HG02763 (cell line): Measurements from ENCODE around the gene LRRC8B.
"Not testable (repeated sequence)": the region's sequence is repeated elsewhere in the genome, so short reads cannot be mapped to it uniquely, and the experiment has no call there.

Experiments
- ATAC-seq: cut with Tn5 transposase; IDR thresholded peaks from one replicate; pipeline ENCODE4 v1.9.1; 2021; ENCODE audit warnings: mild to moderate bottlenecking, moderate library complexity; ENCODE audit not compliant: unreplicated experiment

LRRC8B gene

GRCh38 chr1:89523572-89524368, 859 bp upstream of the LRRC8B start:
- ATAC-seq = peak; percentile 27

DNA sequence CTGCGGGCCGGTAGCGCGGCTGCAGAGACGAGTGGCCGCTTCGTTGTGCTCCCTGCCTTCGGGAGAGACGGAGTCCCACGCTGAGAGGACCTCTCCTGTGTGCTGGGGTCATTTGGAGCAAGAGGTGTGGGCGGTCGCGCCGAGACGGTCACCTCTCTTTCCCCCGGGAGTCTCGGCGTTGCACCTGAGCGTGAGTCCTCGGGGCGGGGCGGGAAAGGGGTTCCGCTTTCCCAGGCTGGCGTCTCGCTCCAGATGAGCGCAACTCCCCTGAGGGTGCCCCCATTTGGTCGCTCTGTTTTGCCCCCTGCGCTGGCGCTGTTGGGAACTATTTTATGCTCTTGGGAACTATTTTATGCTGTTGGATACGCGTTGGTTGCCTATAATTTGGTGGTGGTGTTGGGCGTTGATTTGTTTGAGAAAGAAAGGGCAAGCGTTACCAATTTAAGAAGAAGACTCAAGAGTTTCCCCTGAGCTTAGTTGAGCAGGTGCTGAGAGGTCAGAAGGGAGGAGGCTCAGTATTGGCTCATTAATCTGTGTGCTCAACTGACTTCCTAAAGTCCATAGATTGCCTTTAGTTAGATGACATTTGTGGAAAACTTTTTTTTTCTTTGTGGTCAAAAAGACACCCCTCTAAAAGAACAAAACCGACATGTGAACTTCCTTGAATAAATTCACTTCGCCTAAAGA, 683 bp downstream of the LRRC8B start:
- peak; percentile 31 for ATAC-seq

GRCh38 chr1:89527256-89527655, 2.6 kb downstream of the LRRC8B start:
- ATAC-seq = no peak

- ATAC-seq = no peak
Measured at GRCh38 chr1:89527750-89528381, 3.2 kb downstream of the LRRC8B start.

DNA sequence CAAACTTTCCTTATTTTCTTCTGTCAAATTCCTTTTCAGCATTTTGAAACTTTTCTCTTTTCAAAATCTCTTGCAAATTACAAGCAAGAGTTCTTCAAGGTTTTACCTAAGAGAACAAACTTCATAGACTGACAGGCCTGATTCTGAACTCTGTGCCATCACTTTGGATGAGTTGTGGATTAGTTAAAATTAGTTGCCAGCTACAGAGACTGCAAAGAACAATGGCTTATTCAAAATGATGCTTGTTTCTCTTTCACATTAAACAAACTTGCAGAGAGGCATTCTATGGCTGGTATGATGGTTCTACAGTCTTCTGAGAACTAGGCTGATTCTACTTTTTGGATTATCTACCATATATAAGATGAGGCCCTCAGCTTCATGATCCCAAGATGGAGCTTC, 3.8 kb downstream of the LRRC8B start:
- ATAC-seq = no peak

DNA sequence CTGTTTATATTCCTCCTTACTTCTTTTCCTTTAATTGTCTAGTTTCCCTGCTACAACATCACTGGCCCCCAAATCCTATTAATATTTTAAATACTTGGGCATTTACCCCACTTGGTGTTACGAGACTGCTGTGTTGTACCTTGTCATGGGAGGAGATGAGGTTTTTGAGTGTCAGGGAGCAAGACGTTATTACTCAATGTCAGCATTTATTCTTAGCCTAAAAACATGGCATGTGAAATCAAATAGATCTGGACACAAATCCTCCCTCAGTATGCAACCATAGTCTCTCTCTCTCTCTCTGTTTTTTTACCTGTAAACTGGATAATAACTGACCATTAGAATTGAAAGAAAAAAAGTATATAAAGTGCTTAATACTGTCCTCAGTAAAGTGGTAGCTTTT, 4.6 kb downstream of the LRRC8B start:
- no peak for ATAC-seq

DNA sequence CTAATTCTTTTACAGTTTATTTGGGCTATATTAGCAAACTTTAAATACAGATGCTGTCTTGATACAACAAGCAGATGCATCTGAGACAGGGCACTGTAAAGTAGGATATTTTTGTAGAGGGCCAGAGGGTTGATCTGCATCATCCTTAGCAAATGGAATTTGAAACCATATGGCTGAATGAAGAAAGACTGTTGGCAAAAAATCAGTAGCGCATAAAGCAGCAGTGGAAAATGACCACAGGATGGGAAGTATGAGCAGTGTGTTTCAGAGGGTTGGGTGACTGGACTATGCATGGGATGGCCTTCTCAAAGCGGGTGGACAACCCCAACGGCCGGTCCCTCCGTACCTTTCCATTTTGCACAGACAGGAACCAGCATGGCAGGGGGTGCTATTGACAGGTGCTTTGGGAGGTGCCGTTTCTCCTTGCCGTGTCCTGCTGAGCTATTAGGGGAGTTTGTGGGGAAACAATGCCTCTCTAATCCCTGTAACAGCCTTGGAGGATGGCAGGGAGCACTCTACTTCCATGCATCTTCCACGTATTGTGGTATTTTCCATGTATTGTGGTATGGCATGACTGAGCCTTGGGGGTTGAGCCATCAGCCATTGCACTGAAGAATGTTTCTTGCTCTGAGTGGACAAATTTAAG, 5.9 kb downstream of the LRRC8B start:
- no peak for ATAC-seq

- no peak for ATAC-seq
Measured at GRCh38 chr1:89531480-89532139, 7.0 kb downstream of the LRRC8B start.

DNA sequence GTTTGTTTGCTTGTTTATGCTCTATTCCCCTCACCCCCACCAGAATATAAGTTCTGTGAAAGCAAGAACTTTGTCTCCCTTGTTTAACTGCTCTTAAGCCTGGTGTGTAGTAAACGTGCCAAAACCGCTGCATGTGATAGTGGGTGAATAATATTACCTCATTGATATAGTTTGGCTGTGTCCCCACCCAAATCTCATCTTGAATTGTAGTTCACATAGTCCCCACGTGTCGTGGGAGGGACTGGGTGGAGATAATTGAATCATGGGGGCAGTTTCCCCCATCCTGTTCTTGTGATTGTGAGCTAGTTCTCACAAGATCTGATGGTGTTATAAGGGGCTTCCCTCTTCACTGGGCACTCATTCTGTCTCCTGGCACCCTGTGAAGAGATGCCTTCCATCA, 7.6 kb downstream of the LRRC8B start:
- no peak for ATAC-seq

DNA sequence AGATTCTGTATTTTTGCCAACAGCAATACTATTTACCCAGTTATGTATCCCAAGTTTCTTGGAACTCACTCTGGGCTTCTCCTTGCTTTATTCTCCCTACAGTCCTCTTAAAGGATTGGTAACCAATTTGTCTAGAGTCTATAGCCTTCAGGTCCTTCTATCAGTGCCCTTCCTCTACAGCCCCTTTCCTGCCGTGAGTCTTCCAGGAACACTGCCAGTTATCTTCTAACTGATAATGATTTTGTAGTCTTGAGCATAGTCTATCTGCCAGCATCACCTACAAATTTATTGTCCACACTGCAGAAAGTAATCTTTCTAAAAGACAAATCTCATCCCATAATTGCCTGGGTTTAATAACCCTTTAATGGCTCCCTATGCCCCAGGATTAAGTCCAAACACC, 8.2 kb downstream of the LRRC8B start:
- no peak for ATAC-seq

DNA sequence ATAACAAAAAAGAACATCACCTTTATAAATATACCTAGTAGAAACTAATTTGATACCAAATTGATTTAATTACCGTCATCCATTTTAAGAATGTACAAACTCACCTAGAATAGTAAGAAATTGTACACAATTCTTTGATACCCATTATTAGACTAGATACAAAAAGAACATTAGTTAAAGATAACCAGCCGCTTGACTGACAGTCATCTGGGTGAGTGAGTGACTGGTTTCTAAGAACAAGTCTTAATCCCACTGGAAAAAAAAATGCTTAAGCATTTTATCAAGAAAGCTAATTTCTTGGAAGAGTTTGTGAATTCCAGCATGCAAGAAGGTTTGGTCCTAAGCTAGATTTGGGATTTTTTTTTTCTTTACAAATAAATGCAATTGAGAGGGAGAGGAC, 10.9 kb downstream of the LRRC8B start:
- no peak for ATAC-seq

DNA sequence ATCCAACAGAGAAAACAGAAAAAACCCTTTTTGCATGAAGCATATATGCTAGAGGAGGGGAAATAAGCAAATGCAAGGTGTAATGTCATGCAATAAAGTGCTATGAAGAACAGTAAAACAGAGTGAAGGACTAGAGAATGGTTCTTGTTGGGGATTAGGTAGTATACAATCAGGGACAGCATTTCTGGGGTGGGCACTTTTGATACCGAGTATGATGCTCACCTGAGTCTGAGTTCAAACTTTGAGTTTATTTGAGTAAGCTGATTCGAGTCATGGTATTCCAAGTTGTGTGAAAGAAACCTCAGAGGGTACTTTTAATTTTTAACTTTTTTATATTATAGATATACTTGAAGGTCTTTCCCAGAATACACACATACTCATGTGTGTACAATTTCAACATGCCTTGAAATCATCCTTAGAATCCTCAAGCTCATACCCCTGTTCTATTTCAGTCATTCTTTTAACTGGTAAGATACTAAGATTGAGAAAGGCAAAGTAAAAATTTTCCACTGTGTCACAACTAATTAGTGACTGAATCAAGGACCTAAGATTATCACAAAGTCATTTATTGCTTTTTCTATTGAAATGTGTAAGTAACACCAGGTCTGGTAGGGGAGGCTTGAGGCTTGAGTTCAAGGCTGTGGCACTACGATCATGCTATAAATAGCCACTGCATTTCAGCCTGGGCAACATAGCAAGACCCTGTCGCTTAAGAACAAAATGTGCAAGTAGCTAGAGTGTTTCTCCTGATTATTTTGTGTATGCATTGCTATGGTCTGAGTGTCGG, 12.1 kb downstream of the LRRC8B start:
- no peak for ATAC-seq

- ATAC-seq = no peak
Measured at GRCh38 chr1:89538361-89538760, 13.7 kb downstream of the LRRC8B start.

GRCh38 chr1:89539128-89539527, 14.5 kb downstream of the LRRC8B start:
- no peak for ATAC-seq

GRCh38 chr1:89540406-89540970, 15.9 kb downstream of the LRRC8B start:
- no peak for ATAC-seq

- no peak for ATAC-seq
Measured at GRCh38 chr1:89542345-89542744, 17.7 kb downstream of the LRRC8B start.

DNA sequence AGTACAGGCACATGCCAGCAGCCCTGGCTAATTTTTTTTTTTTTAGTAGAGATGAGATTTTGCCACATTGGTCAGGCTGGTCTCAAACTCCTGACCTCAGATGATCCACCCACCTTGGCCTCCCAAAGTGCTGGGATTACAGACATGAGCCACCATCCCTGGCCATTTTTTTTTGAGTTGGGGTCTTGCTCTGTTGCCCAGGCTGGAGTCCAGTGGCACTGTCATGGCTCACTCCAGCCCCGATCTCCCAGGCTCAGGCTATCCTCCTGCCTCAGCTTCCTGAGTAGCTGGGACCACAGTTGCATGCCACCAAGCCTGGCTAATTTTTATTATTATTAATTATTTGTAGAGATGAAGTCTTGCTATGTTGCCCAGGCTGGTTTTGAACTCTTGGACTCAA, 19.0 kb downstream of the LRRC8B start:
- not testable (repeated sequence) for ATAC-seq

DNA sequence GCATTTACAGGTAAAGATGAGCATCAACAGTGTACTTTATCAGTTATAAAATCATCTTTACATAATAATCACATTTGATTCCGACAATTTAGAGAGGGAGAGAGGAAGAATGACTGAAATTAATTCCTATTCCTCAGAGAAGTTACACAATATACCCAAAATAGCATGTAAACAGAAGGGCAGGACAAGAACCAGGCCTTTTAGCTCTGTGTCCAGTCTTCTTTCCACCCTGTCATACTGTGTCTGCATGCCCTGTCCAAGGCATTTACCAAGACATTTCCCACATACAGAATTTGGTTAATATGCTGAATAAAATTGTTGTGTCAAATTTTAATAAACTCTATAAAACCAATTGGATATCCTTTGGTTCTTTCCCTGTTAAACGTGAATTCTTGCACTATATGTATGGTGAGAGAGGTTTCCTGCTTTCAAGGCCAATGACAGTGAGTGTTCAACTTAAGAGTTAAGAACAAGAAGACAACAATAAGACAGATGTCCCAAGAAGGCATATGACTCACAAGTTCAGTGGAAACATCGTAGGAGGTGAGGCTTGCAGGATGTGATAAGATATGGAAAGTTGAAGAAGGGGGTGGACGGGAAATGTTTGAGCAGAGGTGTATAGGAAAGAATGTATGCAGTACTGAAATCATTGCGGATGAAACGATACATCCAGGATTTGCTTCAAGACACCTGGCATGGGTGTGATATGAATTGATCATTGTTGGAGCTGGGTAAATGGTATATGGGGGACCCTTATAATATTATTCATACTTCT, 20.8 kb downstream of the LRRC8B start:
- ATAC-seq = no peak
